Caco-2 (cell line): ENCODE results near the gene MEIOSIN. TPM values are rescaled to one million over a fixed set of nuclear protein-coding genes. Genes with fewer than 3 reads are reported as not detected.

Experiments used
- BruUV-seq: library from RNA; stranded (reverse); fragments of 400-500 nt; replicated peaks from 2 replicates; lab custom pipeline; 2021; lab: Mats Ljungman, UMichigan
- CTCF ChIA-PET: fragments of 300-600 bp; sonication (Branson Sonifier 250); formaldehyde crosslinking; loops from one replicate; lab custom pipeline; 2022; ENCODE audit warnings: antibody characterized with exemption; lab: Charles Lee
- POLR2A ChIA-PET: fragments of 300-600 bp; sonication (Branson Sonifier 250); formaldehyde crosslinking; loops from one replicate; lab custom pipeline; 2022; ENCODE audit warnings: antibody characterized with exemption; lab: Charles Lee
- DNase-seq, 2 experiments: peaks; one replicate each; pipeline versions ENCODE4 v3.0.0 to v3.0.0-alpha.2; 2020 to 2022
- H3K27me3 ChIP-seq: replicated peaks from 2 replicates; pipeline ENCODE4 v1.6.0; 2011; ENCODE audit warnings: low read length; ENCODE audit not compliant: control insufficient read depth, insufficient read depth
- H3K36me3 ChIP-seq: 2 replicates; pipeline ENCODE4 v1.5.1; 2011; ENCODE audit warnings: low read length; ENCODE audit not compliant: control insufficient read depth, insufficient read depth
- H3K4me1 ChIP-seq: fragments of 250-450 bp; sonication (Bioruptor Pico); 2 replicates; pipeline ENCODE4 v1.5.1; 2020; ENCODE audit warnings: mild to moderate bottlenecking
- H3K4me3 ChIP-seq: 2 replicates; pipeline ENCODE4 v1.5.1; 2011; ENCODE audit warnings: low read depth, mild to moderate bottlenecking, control low read depth, low read length
- H3K9me3 ChIP-seq: fragments of 250-450 bp; sonication (Bioruptor Pico); 2 replicates; pipeline ENCODE4 v1.5.1; 2020; ENCODE audit warnings: mild to moderate bottlenecking, moderate library complexity
- H3K27ac Mint-ChIP-seq: one replicate; pipeline ENCODE4 v1.8.0; 2022; ENCODE audit warnings: mixed read lengths; ENCODE audit not compliant: unreplicated experiment
- H3K27me3 Mint-ChIP-seq: one replicate; pipeline ENCODE4 v1.8.0; 2022; ENCODE audit warnings: mixed read lengths; ENCODE audit not compliant: insufficient read depth, unreplicated experiment
- H3K36me3 Mint-ChIP-seq: one replicate; pipeline ENCODE4 v1.8.0; 2022; ENCODE audit warnings: mild to moderate bottlenecking, mixed read lengths; ENCODE audit not compliant: insufficient read depth, unreplicated experiment
- H3K4me1 Mint-ChIP-seq: one replicate; pipeline ENCODE4 v1.8.0; 2022; ENCODE audit warnings: low read depth, mixed read lengths; ENCODE audit not compliant: unreplicated experiment
- H3K4me3 Mint-ChIP-seq: one replicate; pipeline ENCODE4 v1.8.0; 2022; ENCODE audit warnings: mild to moderate bottlenecking, moderate library complexity, mixed read lengths; ENCODE audit not compliant: unreplicated experiment
- H3K9me3 Mint-ChIP-seq: one replicate; pipeline ENCODE4 v1.8.0; 2022; ENCODE audit warnings: mixed read lengths; ENCODE audit not compliant: unreplicated experiment
- CTCF ChIP-seq, 2 experiments: fragments of 200-600 bp in 1 of 2; IDR thresholded peaks; 1 replicate in 1 of 2; 2 replicates in 1 of 2; pipeline versions ENCODE4 v1.5.1 to v1.8.0; 2011 to 2022; ENCODE audit warnings: antibody characterized with exemption in 1 of 2, control low read depth in 1 of 2, inconsistent platforms in 1 of 2, low read depth in 1 of 2, low read length in 1 of 2, mild to moderate bottlenecking in 1 of 2, moderate library complexity in 1 of 2; ENCODE audit not compliant: insufficient read depth in 1 of 2, severe bottlenecking in 1 of 2, unreplicated experiment in 1 of 2
- intact Hi-C: fragments of 100-400 bp; cut with micrococcal nuclease; formaldehyde crosslinking; loops from one replicate; pipeline ENCODE4 v1.10.0; 2022; ENCODE audit not compliant: unreplicated experiment
- total RNA-seq: library from RNA; stranded (reverse); gene quantifications from 2 replicates; pipeline ENCODE4 v1.2.3, GENCODE V29; 2022

MEIOSIN gene
- total RNA-seq, 1 experiment from 2014 or later = not detected

DNA sequence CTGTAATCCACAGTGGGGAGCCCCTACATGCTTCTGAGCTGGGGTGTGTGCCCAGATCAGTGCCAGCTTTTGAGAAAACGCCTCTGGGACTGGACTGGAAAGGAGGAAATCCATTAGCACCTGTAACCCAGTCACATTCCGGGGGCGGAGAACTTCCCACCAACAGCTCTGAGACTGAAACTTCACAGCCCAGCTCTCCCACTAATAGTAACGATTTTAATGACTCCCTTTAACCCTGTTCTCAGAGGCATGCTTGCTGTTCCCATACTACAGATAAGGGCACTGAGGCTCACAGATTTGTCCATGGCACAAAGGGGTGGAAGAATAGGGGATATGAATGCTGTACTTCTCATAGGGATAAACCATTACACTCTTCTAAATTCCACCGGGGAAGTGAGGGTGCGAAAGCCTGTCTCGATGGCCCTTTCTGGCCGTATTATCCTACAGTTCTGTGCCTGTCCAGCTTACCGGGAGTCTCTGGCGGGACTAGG lies 3.4 kb upstream of the MEIOSIN start:
- intact Hi-C loops = loop anchor here (1.0 to 2.0 kb wide), 3 partner anchors 13 to 133 kb away; partner anchors contain the start of genes SIX5 and SYMPK
- H3K4me3 ChIP-seq = peak overlapping the region; percentile 57
- no peaks in the 10 kb centered on the region; the same call in none of the 2 replicates for H3K4me1 ChIP-seq
- no peaks in the 10 kb centered on the region for H3K9me3 ChIP-seq
- Mint-ChIP-seq H3K27me3 (no peaks in the 10 kb centered on the region), H3K27ac (peak overlapping the region; percentile 73), H3K4me3 (peak overlapping the region; percentile 86), H3K4me1 (peaks cover 8% of the 10 kb centered on the region), H3K36me3 (peaks cover 28% of the 10 kb centered on the region), H3K9me3 (no peaks in the 10 kb centered on the region)
- POLR2A ChIA-PET = interaction anchor here (1.0 to 2.2 kb wide), 6 partner anchors 9 to 52 kb away, joined by 3 to 49 read pairs (median 8); partner anchors contain the start of gene SIX5
- CTCF ChIA-PET = interaction anchor here (0.6 to 2.1 kb wide), 7 partner anchors 9 to 41 kb away, joined by 3 to 18 read pairs (median 9); partner anchors contain the start of genes QPCTL, SIX5 and SNRPD2
- no peaks in the 10 kb centered on the region for H3K27me3 ChIP-seq
- peak in 1 of 2 experiments; percentile 29 for DNase-seq
- no peak for TF ChIP-seq CTCF (IDR thresholded peaks at IDR 0.05; ENCODE audit: insufficient read depth in 1 of 2, low read depth in 1 of 2, low read length in 1 of 2, severe bottlenecking in 1 of 2, unreplicated experiment in 1 of 2)
- H3K36me3 ChIP-seq = no peaks in the 10 kb centered on the region
- BruUV-seq = TSS peak; percentile 61

GRCh38 chr19:45730368-45731288 lies 2.6 kb upstream of the MEIOSIN start, which contains the start of gene FBXO46:
FBXO46 (minus strand) TSS chr19:45730896; CDS start chr19:45713495, 17,401 bp downstream.
- intact Hi-C loops = loop anchor here (1.0 to 2.0 kb wide), 3 partner anchors 13 to 132 kb away; partner anchors contain the start of genes SIX5 and SYMPK
- CTCF ChIA-PET = interaction anchor here (0.6 to 2.1 kb wide), 14 partner anchors 10 to 459 kb away, joined by 3 to 18 read pairs (median 6); partner anchors contain the start of genes QPCTL, SIX5 and SNRPD2
- peaks cover 8% of the 10 kb centered on the region for H3K4me1 Mint-ChIP-seq

More at GRCh38 chr19:45730368-45731288, 2.6 kb upstream of the MEIOSIN start, which contains the start of gene FBXO46:
- peak within 1 kb of the TSS; percentile 57 for H3K4me3 ChIP-seq
- H3K9me3 Mint-ChIP-seq = no peaks in the 10 kb centered on the region
- peak within 1 kb of the TSS; percentile 73 for H3K27ac Mint-ChIP-seq
- peaks cover 25% of the 10 kb centered on the region for H3K36me3 Mint-ChIP-seq
- H3K27me3 Mint-ChIP-seq = no peaks in the 10 kb centered on the region
- BruUV-seq = no TSS peak
- peak within 1 kb of the TSS; percentile 86 for H3K4me3 Mint-ChIP-seq
- no peaks in the 10 kb centered on the region for H3K36me3 ChIP-seq
- peak; percentile 97 to 99 for DNase-seq
- peak in 1 of 2 experiments; percentile 44 for TF ChIP-seq CTCF (IDR thresholded peaks at IDR 0.05; ENCODE audit: insufficient read depth in 1 of 2, low read depth in 1 of 2, low read length in 1 of 2, severe bottlenecking in 1 of 2, unreplicated experiment in 1 of 2)
- no peaks in the 10 kb centered on the region for H3K27me3 ChIP-seq
- H3K4me1 ChIP-seq = peaks cover under 1% of the 10 kb centered on the region
- no peaks in the 10 kb centered on the region for H3K9me3 ChIP-seq
- POLR2A ChIA-PET = interaction anchor here (0.6 to 2.2 kb wide), 17 partner anchors 8 to 1058 kb away, joined by 3 to 49 read pairs (median 6); partner anchors contain the start of genes FOSB, SIX5, SLC1A5 and SNRPD2
